ENCODE results near the gene ANGPTL3. TPM values are rescaled to one million over a fixed set of nuclear protein-coding genes. Genes with fewer than 3 reads are reported as not detected.
"Not testable (repeated sequence)": the region's sequence is repeated elsewhere in the genome, so short reads cannot be mapped to it uniquely, and the experiment has no call there.

Gene ANGPTL3
- total RNA-seq, 1 donor: not detected

- no peaks in the 10 kb centered on the region for H3K4me1 ChIP-seq (ENCODE audit: insufficient read depth, low read length)
- H3K9me3 ChIP-seq (ENCODE audit: low read depth, low read length): no peaks in the 10 kb centered on the region
- no peak overlapping the region for H3K4me3 ChIP-seq (ENCODE audit: low read length)
- H3K27me3 ChIP-seq (ENCODE audit: insufficient read depth, low read length): no peaks in the 10 kb centered on the region
These were observed 4.1 kb downstream of the ANGPTL3 start for GRCh38 chr1:62601457-62601856.

DNA sequence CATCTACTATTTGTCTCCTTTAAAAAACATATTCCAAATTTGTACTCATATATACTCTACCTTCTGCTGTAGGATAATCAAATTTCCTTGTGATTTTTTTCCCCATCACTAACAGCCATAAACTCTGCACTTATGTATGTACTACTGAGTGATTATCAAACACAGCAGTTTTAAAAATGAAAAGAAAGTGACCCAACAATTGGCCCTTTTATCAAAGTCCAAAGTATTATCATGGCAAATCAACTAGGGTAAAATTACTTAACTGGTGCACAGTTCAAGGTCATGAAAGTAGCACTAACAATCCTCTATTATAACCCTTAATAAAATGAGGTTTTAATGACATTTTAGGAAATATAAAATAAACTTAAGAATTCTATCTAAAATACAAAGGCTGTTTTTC is 11.6 kb downstream of the ANGPTL3 start:
- H3K9me3 ChIP-seq (ENCODE audit: low read depth, low read length): no peaks in the 10 kb centered on the region
- H3K27me3 ChIP-seq (ENCODE audit: insufficient read depth, low read length): no peaks in the 10 kb centered on the region
- H3K4me1 ChIP-seq (ENCODE audit: insufficient read depth, low read length): no peaks in the 10 kb centered on the region
- no peak overlapping the region for H3K4me3 ChIP-seq (ENCODE audit: low read length)

- not testable (repeated sequence) for H3K4me3 ChIP-seq (ENCODE audit: low read length); H3K27me3 ChIP-seq (ENCODE audit: insufficient read depth, low read length); H3K4me1 ChIP-seq (ENCODE audit: insufficient read depth, low read length); H3K9me3 ChIP-seq (ENCODE audit: low read depth, low read length)
These were observed 13.3 kb downstream of the ANGPTL3 start for GRCh38 chr1:62610588-62610987.

DNA sequence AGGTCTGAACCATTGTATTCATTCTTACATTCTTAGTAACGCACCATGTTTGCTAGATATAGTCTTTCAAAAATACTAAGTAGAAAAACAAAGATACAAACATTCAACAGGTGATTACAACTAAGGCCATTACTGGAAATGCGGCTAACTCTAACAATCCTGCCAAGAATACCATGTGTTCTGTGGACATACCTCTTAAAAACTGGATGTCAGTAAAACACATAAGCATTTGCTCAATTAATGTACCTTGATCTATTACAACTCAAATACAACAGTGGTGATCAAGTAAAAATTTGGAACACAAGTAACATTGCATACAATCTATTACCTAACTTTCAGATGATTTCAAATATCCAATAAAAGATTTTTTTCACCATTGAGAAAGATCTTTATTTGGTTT is 15.4 kb downstream of the ANGPTL3 start:
- H3K9me3 ChIP-seq (ENCODE audit: low read depth, low read length): no peaks in the 10 kb centered on the region
- H3K4me3 ChIP-seq (ENCODE audit: low read length): no peak overlapping the region
- H3K4me1 ChIP-seq (ENCODE audit: insufficient read depth, low read length): no peaks in the 10 kb centered on the region
- H3K27me3 ChIP-seq (ENCODE audit: insufficient read depth, low read length): no peaks in the 10 kb centered on the region

DNA sequence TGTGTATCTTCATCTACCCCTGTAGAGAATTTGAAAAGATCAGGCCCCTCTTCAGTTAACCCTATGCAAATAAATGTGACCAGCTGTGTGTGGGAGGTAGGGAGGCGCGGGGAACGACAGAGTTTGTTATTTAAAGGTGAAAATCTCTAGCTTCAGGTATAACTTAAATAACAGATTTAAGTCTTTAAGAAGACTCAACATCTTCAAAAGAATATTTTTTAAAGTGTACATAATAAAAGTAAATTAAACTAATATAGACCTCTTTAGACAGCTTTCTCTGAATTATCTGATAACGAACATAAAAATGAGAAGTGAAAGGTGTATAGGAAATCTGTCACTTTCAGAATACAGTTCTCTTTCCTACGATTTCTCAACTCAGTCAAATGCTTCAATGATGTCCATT is 16.0 kb downstream of the ANGPTL3 start:
- H3K4me1 ChIP-seq (ENCODE audit: insufficient read depth, low read length): no peaks in the 10 kb centered on the region

GRCh38 chr1:62613890-62614289 is 16.6 kb downstream of the ANGPTL3 start:
- Histone ChIP-seq H3K27me3 (ENCODE audit: insufficient read depth, low read length) (no peaks in the 10 kb centered on the region), H3K4me1 (ENCODE audit: insufficient read depth, low read length) (no peaks in the 10 kb centered on the region), H3K4me3 (ENCODE audit: low read length) (no peak overlapping the region), H3K9me3 (ENCODE audit: low read depth, low read length) (no peaks in the 10 kb centered on the region)

More for the DNA sequence above, 16.0 kb downstream of the ANGPTL3 start:
- no peaks in the 10 kb centered on the region for H3K9me3 ChIP-seq (ENCODE audit: low read depth, low read length)
- no peaks in the 10 kb centered on the region for H3K27me3 ChIP-seq (ENCODE audit: insufficient read depth, low read length)
- no peak overlapping the region for H3K4me3 ChIP-seq (ENCODE audit: low read length)

DNA sequence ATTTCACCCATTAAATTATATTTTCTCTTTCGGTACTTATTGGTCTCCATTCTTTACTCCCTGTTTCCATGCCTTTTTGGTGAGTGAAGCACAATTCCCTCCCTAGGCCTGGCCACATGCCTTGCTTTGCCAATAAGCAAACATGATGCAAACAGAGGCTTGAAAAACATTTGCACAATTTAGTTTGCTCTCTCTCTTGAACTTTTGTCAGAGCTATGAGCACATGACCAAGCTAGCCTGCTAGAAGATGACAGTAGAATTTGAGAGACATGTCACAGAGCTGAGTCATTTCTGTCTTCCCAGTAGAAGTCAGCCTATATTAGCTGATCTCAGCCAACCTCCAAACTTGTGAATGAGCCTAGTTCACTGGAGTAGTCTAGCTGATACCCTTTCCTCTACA is 24.6 kb downstream of the ANGPTL3 start:
- no peaks in the 10 kb centered on the region for H3K4me1 ChIP-seq (ENCODE audit: insufficient read depth, low read length)
- H3K4me3 ChIP-seq (ENCODE audit: low read length): no peak overlapping the region
- no peaks in the 10 kb centered on the region for H3K9me3 ChIP-seq (ENCODE audit: low read depth, low read length)
- no peaks in the 10 kb centered on the region for H3K27me3 ChIP-seq (ENCODE audit: insufficient read depth, low read length)

DNA sequence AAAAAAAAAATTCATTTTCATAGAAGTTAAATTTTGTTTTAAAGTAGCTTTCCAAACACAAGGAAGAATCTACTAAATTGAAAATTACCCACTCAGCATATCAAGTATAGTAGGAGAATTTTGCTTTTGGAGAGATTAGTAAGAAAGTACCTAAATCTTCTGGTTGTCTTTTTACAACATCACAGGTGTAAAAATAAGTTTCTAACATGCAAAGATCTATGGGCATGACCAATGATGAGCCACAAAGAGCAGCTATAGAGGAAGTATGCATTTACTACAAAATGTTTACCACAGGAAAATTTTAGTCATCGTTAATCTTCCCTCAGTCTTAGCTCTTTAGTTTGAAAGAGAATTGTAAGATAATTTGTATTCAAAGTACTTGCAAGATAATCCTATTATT is 28.1 kb downstream of the ANGPTL3 start:
- H3K4me3 ChIP-seq (ENCODE audit: low read length): no peak overlapping the region
- no peaks in the 10 kb centered on the region for H3K27me3 ChIP-seq (ENCODE audit: insufficient read depth, low read length)
- H3K9me3 ChIP-seq (ENCODE audit: low read depth, low read length): no peaks in the 10 kb centered on the region
- no peaks in the 10 kb centered on the region for H3K4me1 ChIP-seq (ENCODE audit: insufficient read depth, low read length)

GRCh38 chr1:62628506-62628905 is 31.2 kb downstream of the ANGPTL3 start:
- no peak overlapping the region for H3K4me3 ChIP-seq (ENCODE audit: low read length)
- no peaks in the 10 kb centered on the region for H3K27me3 ChIP-seq (ENCODE audit: insufficient read depth, low read length)
- H3K4me1 ChIP-seq (ENCODE audit: insufficient read depth, low read length): no peaks in the 10 kb centered on the region
- no peaks in the 10 kb centered on the region for H3K9me3 ChIP-seq (ENCODE audit: low read depth, low read length)

GRCh38 chr1:62637392-62638105 is 40.2 kb downstream of the ANGPTL3 start:
- Histone ChIP-seq H3K4me1 (ENCODE audit: insufficient read depth, low read length) (no peaks in the 10 kb centered on the region), H3K27me3 (ENCODE audit: insufficient read depth, low read length) (no peaks in the 10 kb centered on the region), H3K4me3 (ENCODE audit: low read length) (no peak overlapping the region), H3K9me3 (ENCODE audit: low read depth, low read length) (no peaks in the 10 kb centered on the region)

- no peaks in the 10 kb centered on the region for H3K27me3 ChIP-seq (ENCODE audit: insufficient read depth, low read length)
- H3K4me3 ChIP-seq (ENCODE audit: low read length): no peak overlapping the region
- no peaks in the 10 kb centered on the region for H3K4me1 ChIP-seq (ENCODE audit: insufficient read depth, low read length)
- H3K9me3 ChIP-seq (ENCODE audit: low read depth, low read length): no peaks in the 10 kb centered on the region
These were observed 46.0 kb downstream of the ANGPTL3 start for GRCh38 chr1:62643283-62643682.

GRCh38 chr1:62652387-62652786 is 55.1 kb downstream of the ANGPTL3 start:
- Histone ChIP-seq H3K4me3 (ENCODE audit: low read length) (no peak overlapping the region), H3K9me3 (ENCODE audit: low read depth, low read length) (no peaks in the 10 kb centered on the region), H3K4me1 (ENCODE audit: insufficient read depth, low read length) (no peaks in the 10 kb centered on the region), H3K27me3 (ENCODE audit: insufficient read depth, low read length) (no peaks in the 10 kb centered on the region)

DNA sequence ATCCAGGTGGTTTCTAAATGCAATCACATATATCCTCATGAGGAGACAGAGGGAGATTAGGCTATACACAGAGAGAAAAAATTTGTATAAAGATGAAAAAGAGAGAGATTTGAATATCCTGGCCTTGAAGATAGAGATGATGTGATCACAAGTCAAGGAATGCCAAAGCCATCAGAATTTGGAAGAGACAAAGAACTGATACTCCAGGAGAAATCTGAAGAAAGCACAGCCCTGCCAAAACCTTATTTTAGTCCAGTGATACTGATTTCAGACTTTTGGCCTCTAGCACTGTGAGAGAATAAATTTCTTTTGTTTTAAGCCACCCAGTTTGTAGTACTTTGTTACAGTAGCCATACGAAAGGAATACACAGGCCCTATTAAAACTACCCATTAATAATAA is 57.4 kb downstream of the ANGPTL3 start:
- Histone ChIP-seq H3K4me3 (ENCODE audit: low read length) (no peak overlapping the region), H3K4me1 (ENCODE audit: insufficient read depth, low read length) (no peaks in the 10 kb centered on the region), H3K27me3 (ENCODE audit: insufficient read depth, low read length) (no peaks in the 10 kb centered on the region), H3K9me3 (ENCODE audit: low read depth, low read length) (no peaks in the 10 kb centered on the region)

Other genes starting within 250 kb of the ANGPTL3 start
- gene USP1, start 160.5 kb upstream of the ANGPTL3 start, total RNA-seq: 33.6 TPM
- gene DOCK7, start 90.9 kb downstream of the ANGPTL3 start, total RNA-seq: 15.5 TPM
- gene ATG4C, start 186.6 kb downstream of the ANGPTL3 start, total RNA-seq: 6.4 TPM

Measured in mononuclear cell (primary cell).